Measurements from ENCODE around the gene MRPS18A.
"Not testable (repeated sequence)": the region's sequence is repeated elsewhere in the genome, so short reads cannot be mapped to it uniquely, and the experiment has no call there.

Gene MRPS18A

GRCh38 chr6:43669050-43669921 lies 18.3 kb downstream of the MRPS18A start:
- DNase-seq, result no peak

GRCh38 chr6:43668151-43669028 lies 19.2 kb downstream of the MRPS18A start:
- DNase-seq, result peak; percentile 53

GRCh38 chr6:43667245-43668150 lies 20.1 kb downstream of the MRPS18A start:
- DNase-seq, result peak; percentile 85

DNA sequence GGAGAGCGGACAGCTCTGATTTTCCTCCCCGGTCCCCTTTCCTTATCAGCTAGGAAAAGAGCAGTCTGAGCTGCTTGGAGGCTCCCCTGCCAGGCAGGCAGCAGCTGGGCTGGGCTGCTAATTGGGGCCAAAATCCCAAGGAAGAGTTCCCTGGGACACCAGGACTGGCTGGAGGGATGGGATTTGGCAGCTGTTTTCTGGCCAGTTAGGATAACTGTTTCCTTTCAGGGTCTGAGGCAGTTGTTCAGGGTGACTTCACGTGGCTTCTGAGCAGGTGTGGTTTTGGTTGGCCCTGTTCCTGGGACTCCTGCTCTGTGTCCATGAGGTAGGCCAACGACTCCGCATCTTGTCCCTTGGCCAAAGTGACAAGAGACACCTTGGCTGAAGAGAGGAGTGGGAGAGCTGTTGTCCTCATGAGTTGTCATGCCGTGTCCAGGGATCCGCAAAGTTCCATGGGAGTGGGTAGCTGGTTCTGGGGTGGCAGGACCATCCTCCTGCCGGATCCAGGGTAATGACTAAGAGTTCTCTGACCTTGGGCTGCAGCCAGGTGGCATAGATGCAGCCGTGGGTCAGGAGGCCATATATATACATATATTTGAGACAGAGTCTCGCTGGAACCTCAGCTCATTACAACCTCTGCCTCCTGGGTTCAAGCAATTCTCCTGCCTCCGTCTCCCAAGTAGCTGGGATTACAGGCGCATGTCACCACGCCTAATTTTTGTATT lies 21.2 kb downstream of the MRPS18A start:
- no peak for DNase-seq

- no peak for DNase-seq
Measured at GRCh38 chr6:43665376-43665775, 22.2 kb downstream of the MRPS18A start.

- DNase-seq, result not testable (repeated sequence)
Measured at GRCh38 chr6:43662948-43663347, 24.6 kb downstream of the MRPS18A start.

GRCh38 chr6:43658161-43658560 lies 29.4 kb downstream of the MRPS18A start:
- no peak for DNase-seq

GRCh38 chr6:43657221-43657802 lies 30.3 kb downstream of the MRPS18A start:
- DNase-seq, result no peak

DNA sequence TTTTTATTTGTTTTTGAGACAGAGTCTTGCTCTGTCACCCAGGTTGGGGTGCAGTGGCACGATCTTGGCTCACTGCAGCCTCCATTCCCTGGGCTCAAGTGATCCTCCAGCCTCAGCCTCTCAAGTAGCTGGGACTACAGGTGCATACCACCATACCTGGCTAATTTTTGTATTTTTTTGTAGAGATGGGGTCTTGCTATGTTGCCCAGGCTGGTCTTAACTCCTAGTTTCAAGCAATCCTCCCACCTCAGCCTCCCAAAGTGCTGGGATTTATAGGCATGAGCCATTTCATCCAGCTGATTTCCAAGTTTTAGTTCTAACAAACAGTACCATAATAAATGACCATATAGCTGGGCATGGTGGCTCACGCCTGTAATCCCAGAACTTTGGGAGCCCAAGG lies 34.8 kb downstream of the MRPS18A start:
- DNase-seq, result not testable (repeated sequence)

DNA sequence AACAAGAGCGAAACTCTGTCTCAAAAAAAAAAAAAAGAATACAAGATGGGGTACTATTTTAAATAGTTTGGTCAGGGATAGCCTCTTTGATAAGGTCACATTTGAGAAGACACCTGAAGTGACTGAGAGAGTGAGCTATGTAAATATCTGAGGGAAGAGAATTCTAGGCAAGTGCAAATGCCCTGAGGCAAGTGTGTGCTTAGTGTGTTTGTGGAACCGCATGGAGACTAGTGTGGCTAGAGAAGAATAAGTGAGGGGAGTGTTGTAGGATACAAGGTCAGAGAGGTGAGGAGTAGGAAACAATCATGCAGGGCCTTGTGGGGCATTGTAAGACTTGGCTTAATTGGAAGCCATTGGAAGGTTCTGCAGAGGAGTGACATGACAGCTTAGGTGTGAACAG lies 39.3 kb downstream of the MRPS18A start:
- no peak for DNase-seq

- no peak for DNase-seq
Measured at GRCh38 chr6:43647613-43648012, 40.0 kb downstream of the MRPS18A start.

DNA sequence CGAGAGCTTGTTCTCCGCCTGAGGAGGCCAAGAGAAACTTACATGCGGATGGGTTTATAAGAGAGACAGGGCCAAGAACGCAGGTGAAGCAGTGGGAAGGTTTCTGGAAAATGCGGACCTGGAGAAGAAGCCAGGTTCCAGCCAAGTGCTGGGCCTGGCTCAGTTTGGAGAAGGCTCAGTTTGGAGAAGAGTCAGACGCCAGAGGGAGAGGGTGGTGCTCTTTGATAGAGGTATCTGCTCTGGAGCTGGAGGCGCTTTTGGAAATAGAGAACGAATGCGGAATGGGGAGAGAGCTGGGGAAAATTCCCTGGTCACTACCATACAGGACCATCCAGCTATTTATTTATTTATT lies 42.0 kb downstream of the MRPS18A start:
- no peak for DNase-seq

GRCh38 chr6:43644940-43645612 lies 42.5 kb downstream of the MRPS18A start, which contains the start of gene RSPH9:
Gene RSPH9, plus strand, starts transcription at chr6:43645036. Its CDS starts 63 bp downstream, at chr6:43645099.
- DNase-seq, result peak; percentile 77

- DNase-seq, result no peak
Measured at GRCh38 chr6:43639984-43640800, 47.4 kb downstream of the MRPS18A start.

DNA sequence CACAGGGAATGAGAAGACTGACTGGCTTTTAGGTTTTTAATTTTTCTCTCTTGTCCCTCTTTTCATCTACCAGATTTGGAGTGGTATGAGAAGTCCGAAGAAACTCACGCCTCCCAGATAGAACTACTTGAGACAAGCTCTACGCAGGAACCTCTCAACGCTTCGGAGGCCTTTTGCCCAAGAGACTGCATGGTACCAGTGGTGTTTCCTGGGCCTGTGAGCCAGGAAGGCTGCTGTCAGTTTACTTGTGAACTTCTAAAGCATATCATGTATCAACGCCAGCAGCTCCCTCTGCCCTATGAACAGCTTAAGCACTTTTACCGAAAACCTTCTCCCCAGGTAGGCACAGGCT lies 51.3 kb downstream of the MRPS18A start:
- peak; percentile 30 for DNase-seq

DNA sequence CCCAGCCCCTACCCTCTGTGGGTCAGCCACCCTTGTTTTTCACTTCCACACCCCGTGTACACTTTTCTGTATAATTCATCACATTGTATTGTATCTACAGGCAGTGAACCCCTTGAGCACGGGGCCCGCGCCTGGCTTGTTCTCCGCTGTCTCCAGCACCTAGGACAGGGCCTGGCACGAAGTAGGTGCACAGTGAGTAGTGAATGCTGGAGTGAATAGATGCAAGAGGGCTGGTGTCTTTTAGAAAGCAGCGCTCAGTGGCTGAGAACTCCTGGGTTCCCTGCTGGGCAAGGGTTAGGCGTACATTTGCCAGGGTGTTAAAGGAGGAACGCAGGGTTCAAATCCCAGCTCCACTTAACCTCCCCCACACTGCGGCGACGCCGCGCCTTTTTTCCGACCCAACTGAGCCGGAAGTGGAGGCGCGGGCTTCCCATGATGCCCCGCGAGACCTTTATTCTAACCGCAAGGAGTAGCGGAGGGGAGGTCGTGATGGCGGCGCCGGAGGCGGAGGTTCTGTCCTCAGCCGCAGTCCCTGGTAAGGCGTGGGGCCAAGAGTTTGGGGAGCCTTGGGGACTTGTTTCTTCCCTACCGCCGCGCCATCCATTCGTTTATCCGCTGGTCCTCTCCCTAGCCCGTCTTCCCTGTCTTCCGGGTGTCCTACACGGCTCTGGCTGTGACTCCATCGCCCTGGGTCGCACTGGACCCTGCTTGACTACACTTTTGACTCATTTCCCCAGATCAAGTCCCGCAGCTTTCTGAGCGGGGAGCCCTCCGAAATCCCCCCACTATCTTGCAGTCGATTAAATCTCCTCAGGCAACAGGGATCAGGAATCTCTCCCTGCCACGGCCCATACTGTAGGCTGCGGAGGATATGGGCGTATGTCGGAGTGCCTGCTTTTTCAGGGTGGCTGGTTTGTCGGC lies 51.9 kb downstream of the MRPS18A start, which contains the start of gene MAD2L1BP:
TSS of gene MAD2L1BP (plus strand) at position 454 of the 921 bp plus-strand sequence. CDS start at position 490, 36 bp downstream.
- DNase-seq, result peak; percentile 88

- no peak for DNase-seq
Measured at GRCh38 chr6:43634702-43635303, 52.8 kb downstream of the MRPS18A start.

DNA sequence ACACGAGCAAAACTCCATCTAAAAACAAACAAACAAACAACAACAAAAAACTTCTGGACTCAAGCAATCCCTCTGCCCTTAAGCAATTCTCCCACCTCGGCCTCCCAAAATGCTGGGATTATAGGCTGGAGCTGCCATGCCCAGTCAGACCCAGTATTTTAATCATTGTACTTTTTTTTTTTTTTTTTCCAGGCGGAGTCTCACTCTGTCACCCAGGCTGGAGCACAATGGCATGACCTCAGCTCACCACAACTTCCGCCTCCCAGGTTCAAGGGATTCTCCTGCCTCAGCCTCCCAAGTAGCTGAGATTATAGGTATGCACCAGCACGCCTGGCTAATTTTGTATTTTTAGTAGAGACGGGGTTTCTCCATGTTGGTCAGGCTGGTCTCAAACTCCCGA lies 54.6 kb downstream of the MRPS18A start:
- DNase-seq, result not testable (repeated sequence)

Data from CD4-positive, alpha-beta T cell treated with Interleukin-17A for 4 hours (primary cell).